Measurements from ENCODE around the gene TRAPPC12. TPM values are rescaled to one million over a fixed set of nuclear protein-coding genes. Genes with fewer than 3 reads are reported as not detected.

The TRAPPC12 gene
- 71.0 to 92.9 TPM (median 73.3 TPM) in 3 replicates for total RNA-seq
- long read RNA-seq, transcript TRAPPC12-201 (12 exons, 2,508 nt), result major isoform, 52 of 95 reads
- long read RNA-seq, partial matches to known transcripts, result 24 of 95 reads
- long read RNA-seq, other reads (novel, unspliced or antisense), result 17 of 95 reads

DNA sequence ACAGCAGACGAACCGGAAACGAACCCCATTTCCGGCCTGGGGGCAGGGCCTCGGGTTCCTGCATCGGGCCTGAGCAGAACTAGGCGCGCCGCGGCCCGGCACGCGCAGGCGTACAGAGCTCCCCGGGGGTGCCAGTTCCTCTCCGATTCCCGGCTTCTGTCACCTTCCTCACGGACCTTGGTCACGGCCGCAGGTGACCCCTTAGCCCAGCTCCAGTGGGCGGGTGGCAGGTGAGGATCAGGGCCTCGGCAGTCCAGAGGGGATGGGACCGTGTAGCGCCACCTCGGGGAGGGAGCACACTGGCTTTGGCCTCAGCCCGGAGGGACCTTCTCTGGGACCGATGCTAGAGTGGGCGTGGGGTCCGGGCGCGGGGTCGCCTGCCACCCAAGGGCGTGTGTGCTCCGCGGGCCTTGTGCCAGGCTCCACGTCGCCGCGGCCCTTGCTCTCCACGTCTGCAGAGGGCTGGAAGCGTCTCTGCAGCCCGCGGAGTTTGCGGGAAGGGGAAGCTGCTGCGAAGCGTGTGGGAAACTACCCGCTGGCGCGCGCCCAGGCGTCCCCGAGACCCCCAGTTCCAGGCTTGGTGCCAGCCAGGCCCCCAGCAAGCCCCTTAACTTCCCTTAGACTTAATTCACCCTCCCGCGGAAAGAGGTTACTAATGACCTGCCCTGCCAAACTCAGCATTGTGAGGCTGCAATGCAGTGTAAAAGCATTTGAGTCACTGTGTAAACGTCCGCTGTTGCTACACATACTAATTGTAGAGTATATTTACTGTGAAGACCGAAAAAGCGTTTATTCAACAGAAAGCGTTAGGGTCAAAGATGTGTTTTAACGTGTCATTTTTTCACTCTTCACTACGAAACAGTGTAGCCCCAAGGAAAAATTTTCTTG, at the start of gene TRAPPC12:
Gene TRAPPC12 (plus strand): TSS at position 48 of the 888 bp plus-strand sequence. CDS start 7,930 bp downstream, outside the sequence.
- Mint-ChIP-seq H3K36me3 (ENCODE audit: low read depth) (peaks cover 4% of the 10 kb centered on the region), H3K27ac (ENCODE audit: unreplicated experiment) (peak within 1 kb of the TSS; percentile 97), H3K4me1 (ENCODE audit: low read depth) (peaks cover 44% of the 10 kb centered on the region), H3K27me3 (ENCODE audit: low read depth) (no peaks in the 10 kb centered on the region), H3K4me3 (ENCODE audit: unreplicated experiment) (peak within 1 kb of the TSS; percentile 94), H3K9me3 (ENCODE audit: low read depth) (no peaks in the 10 kb centered on the region)
- TF ChIP-seq, protein P1, sequence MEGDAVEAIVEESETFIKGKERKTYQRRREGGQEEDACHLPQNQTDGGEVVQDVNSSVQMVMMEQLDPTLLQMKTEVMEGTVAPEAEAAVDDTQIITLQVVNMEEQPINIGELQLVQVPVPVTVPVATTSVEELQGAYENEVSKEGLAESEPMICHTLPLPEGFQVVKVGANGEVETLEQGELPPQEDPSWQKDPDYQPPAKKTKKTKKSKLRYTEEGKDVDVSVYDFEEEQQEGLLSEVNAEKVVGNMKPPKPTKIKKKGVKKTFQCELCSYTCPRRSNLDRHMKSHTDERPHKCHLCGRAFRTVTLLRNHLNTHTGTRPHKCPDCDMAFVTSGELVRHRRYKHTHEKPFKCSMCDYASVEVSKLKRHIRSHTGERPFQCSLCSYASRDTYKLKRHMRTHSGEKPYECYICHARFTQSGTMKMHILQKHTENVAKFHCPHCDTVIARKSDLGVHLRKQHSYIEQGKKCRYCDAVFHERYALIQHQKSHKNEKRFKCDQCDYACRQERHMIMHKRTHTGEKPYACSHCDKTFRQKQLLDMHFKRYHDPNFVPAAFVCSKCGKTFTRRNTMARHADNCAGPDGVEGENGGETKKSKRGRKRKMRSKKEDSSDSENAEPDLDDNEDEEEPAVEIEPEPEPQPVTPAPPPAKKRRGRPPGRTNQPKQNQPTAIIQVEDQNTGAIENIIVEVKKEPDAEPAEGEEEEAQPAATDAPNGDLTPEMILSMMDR (IDR thresholded peaks at IDR 0.05), result peak; percentile 79
- no peak for DNase-seq (ENCODE audit: low spot score)

DNA sequence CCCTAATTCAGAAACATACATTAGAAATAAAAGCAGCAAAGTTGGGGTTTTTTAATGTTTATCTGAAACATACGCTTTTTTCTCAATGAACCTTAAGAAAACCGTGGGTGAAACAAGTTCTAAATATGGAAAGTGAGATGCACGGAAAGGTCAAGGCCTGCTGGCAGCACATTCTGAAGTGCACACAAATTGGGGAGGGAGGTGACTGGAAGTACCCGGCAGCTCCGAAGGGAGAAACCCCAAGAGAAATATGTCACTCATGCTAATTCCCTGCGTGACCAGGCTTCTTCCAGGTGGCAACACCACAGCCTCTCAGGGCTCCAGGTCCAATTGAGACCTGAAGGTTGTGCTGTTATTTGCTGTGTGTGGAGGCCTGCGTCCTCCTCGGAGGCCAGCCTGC, 47.4 kb upstream of the TRAPPC12 start:
- no peaks in the 10 kb centered on the region for H3K9me3 Mint-ChIP-seq (ENCODE audit: low read depth)
- H3K27ac Mint-ChIP-seq (ENCODE audit: unreplicated experiment), result no peak overlapping the region
- TF ChIP-seq, protein P1 (IDR thresholded peaks at IDR 0.05), result no peak
- no peak overlapping the region for H3K4me3 Mint-ChIP-seq (ENCODE audit: unreplicated experiment)
- no peak for DNase-seq (ENCODE audit: low spot score)
- H3K36me3 Mint-ChIP-seq (ENCODE audit: low read depth), result peaks cover 14% of the 10 kb centered on the region
- no peaks in the 10 kb centered on the region for H3K27me3 Mint-ChIP-seq (ENCODE audit: low read depth)
- H3K4me1 Mint-ChIP-seq (ENCODE audit: low read depth), result no peaks in the 10 kb centered on the region

DNA sequence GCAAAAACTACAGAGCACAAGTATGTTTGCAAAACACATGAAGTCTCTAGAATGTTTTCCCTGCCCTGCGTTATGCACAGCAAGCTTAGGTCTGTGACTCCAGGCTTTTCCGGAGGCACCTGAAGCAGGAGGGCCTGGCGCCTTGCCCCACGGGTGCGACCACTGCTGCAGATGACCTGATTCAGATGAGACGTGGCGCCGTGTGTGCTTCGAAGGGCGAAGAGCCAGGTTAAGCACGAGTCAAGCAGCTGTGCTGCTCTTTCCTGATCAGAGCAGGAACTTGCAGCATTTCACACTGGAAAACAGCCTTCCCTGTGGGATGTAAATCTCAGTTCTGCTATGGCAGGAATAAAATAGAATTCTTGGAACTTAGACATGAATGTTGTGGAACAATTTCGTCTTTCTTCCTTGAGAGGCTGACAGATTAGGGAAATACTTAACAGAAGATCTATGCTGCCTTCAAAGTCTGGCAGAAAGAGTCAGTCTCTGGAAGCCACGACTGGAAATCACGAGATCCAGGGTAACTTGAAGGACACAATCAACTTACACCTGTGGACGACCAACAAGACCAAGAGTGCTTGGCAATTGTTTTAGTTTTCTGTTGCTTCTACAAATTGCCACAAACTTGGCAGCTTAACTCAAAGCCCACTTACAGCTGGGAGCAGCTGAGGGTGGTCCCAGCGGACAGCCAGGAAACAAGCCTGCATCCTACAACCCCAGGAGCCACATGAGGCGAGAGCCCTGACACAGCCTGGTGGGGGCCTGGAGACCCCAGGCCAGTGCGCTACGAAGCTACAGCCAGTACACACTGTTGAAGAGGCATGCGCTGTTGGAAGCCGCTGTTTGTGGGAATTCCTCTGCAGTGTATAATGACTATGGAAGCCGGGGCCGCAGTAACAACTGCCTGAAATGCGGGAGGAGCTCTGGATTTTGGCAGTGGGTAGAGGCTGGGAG, 44.8 kb upstream of the TRAPPC12 start:
- TF ChIP-seq, protein P1 (IDR thresholded peaks at IDR 0.05), result no peak
- Mint-ChIP-seq H3K36me3 (ENCODE audit: low read depth) (peaks cover 14% of the 10 kb centered on the region), H3K4me1 (ENCODE audit: low read depth) (no peaks in the 10 kb centered on the region), H3K9me3 (ENCODE audit: low read depth) (no peaks in the 10 kb centered on the region), H3K27ac (ENCODE audit: unreplicated experiment) (no peak overlapping the region), H3K27me3 (ENCODE audit: low read depth) (no peaks in the 10 kb centered on the region), H3K4me3 (ENCODE audit: unreplicated experiment) (no peak overlapping the region)
- no peak for DNase-seq (ENCODE audit: low spot score)

DNA sequence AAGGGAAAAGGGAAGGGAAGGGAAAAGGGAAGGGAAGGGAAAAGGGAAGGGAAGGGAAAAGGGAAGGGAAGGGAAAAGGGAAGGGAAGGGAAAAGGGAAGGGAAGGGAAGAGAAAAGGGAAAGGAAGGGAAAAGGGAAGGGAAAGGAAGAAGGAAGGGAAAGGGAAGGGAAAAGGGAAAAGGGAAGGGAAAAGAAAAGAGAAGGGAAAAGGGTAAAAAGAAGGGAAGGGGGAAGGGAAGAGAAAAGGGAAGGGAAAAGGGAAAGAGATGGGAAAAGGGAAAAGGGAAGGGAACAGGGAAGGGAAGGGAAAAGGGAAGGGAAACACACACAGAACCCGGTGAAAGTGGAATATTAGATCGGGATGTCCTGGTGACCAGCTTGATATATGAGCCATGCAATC, 42.6 kb upstream of the TRAPPC12 start:
- H3K27me3 Mint-ChIP-seq (ENCODE audit: low read depth), result no peaks in the 10 kb centered on the region

More for the DNA sequence above, 42.6 kb upstream of the TRAPPC12 start:
- Mint-ChIP-seq H3K36me3 (ENCODE audit: low read depth) (peaks cover 2% of the 10 kb centered on the region), H3K27ac (ENCODE audit: unreplicated experiment) (no peak overlapping the region), H3K9me3 (ENCODE audit: low read depth) (no peaks in the 10 kb centered on the region), H3K4me3 (ENCODE audit: unreplicated experiment) (no peak overlapping the region), H3K4me1 (ENCODE audit: low read depth) (no peaks in the 10 kb centered on the region)
- no peak for DNase-seq (ENCODE audit: low spot score)
- TF ChIP-seq, protein P1 (IDR thresholded peaks at IDR 0.05), result no peak
